Stimulated activated naive B cell treated with anti-CD40 and anti-IgM and Interleukin-4, amounts not matched to agents 10 μg/mL and 1 μg/mL and 100 μg/mL, for 72 hours (primary cell): ENCODE results near the gene SLC26A1.
A peak's percentile ranks its signal among the peaks of the same experiment; 100 is the strongest.

ENCODE experiments used
- ATAC-seq, 2 donors: fragments of 150-1000 bp; cut with Tn5 transposase; replicated peaks; 2 replicates each; pipeline ENCODE4 v1.10.0; 2021; ENCODE audit warnings: moderate library complexity in 1 of 2
- DNase-seq: peaks from one replicate; pipeline ENCODE4 v3.0.0; 2021
- H3K27ac Mint-ChIP-seq: one replicate; pipeline ENCODE4 v1.8.0; 2022; ENCODE audit warnings: mild to moderate bottlenecking, mixed read lengths
- H3K27me3 Mint-ChIP-seq, 2 donors: one replicate each; pipeline ENCODE4 v1.8.0; 2022; ENCODE audit warnings: mixed read lengths in 2 of 2
- H3K36me3 Mint-ChIP-seq, 2 donors: one replicate each; pipeline ENCODE4 v1.8.0; 2022; ENCODE audit warnings: mixed read lengths in 2 of 2, mild to moderate bottlenecking in 1 of 2
- H3K4me1 Mint-ChIP-seq, 2 donors: one replicate each; pipeline ENCODE4 v1.8.0; 2022; ENCODE audit warnings: mixed read lengths in 2 of 2, mild to moderate bottlenecking in 1 of 2
- H3K4me3 Mint-ChIP-seq, 2 donors: one replicate each; pipeline ENCODE4 v1.8.0; 2022; ENCODE audit warnings: mild to moderate bottlenecking in 2 of 2, mixed read lengths in 2 of 2, moderate library complexity in 1 of 2
- H3K9me3 Mint-ChIP-seq, 2 donors: one replicate each; pipeline ENCODE4 v1.8.0; 2022; ENCODE audit warnings: mixed read lengths in 2 of 2, mild to moderate bottlenecking in 1 of 2

Gene SLC26A1

GRCh38 chr4:1013225-1014073 lies 20.2 kb upstream of the SLC26A1 start:
- no peaks in the 10 kb centered on the region for H3K9me3 Mint-ChIP-seq
- no peak for DNase-seq
- H3K36me3 Mint-ChIP-seq: peaks cover 2 to 3% of the 10 kb centered on the region in 2 donors
- H3K4me1 Mint-ChIP-seq: peaks cover 17 to 37% of the 10 kb centered on the region in 2 donors
- ATAC-seq: no peak
- H3K27ac Mint-ChIP-seq: no peak overlapping the region
- H3K4me3 Mint-ChIP-seq: peak overlapping the region in 1 of 2 donors; percentile 14
- H3K27me3 Mint-ChIP-seq: peaks cover 8% of the 10 kb centered on the region in 2 donors

- Mint-ChIP-seq H3K9me3 (no peaks in the 10 kb centered on the region), H3K27ac (no peak overlapping the region), H3K4me3 (peak overlapping the region; percentile 57 to 67), H3K27me3 (peaks cover 19 to 20% of the 10 kb centered on the region in 2 donors), H3K36me3 (peaks cover 2 to 3% of the 10 kb centered on the region in 2 donors), H3K4me1 (peaks cover 14 to 32% of the 10 kb centered on the region in 2 donors)
- DNase-seq: no peak
- ATAC-seq: no peak
These were observed 19.0 kb upstream of the SLC26A1 start for GRCh38 chr4:1012034-1012739.

GRCh38 chr4:1011666-1012033 lies 18.4 kb upstream of the SLC26A1 start:
- Mint-ChIP-seq H3K4me3 (peak overlapping the region in 1 of 2 donors; percentile 29), H3K27me3 (peaks cover 24 to 26% of the 10 kb centered on the region in 2 donors)
- peak in 1 of 2 donors; percentile 0 for ATAC-seq

GRCh38 chr4:1011022-1011665 lies 17.9 kb upstream of the SLC26A1 start, which contains the start of gene FGFRL1:
Gene FGFRL1 (plus strand): TSS chr4:1011626. CDS start chr4:1012486, 860 bp downstream.
- peak; percentile 74 for DNase-seq
- peaks cover 4 to 7% of the 10 kb centered on the region in 2 donors for H3K36me3 Mint-ChIP-seq
- peak within 1 kb of the TSS; percentile 87 to 88 for H3K4me3 Mint-ChIP-seq
- peak within 1 kb of the TSS; percentile 81 for H3K27ac Mint-ChIP-seq
- ATAC-seq: peak; percentile 59 to 68
- peaks cover 0 to 3% of the 10 kb centered on the region in 2 donors for H3K9me3 Mint-ChIP-seq
- H3K27me3 Mint-ChIP-seq: peaks cover 29 to 31% of the 10 kb centered on the region in 2 donors
- peaks cover 14 to 29% of the 10 kb centered on the region in 2 donors for H3K4me1 Mint-ChIP-seq

More at GRCh38 chr4:1011666-1012033, 18.4 kb upstream of the SLC26A1 start:
- H3K27ac Mint-ChIP-seq: no peak overlapping the region
- peaks cover 14 to 34% of the 10 kb centered on the region in 2 donors for H3K4me1 Mint-ChIP-seq
- peaks cover 0 to 3% of the 10 kb centered on the region in 2 donors for H3K9me3 Mint-ChIP-seq
- DNase-seq: no peak
- H3K36me3 Mint-ChIP-seq: peaks cover 4 to 7% of the 10 kb centered on the region in 2 donors

- DNase-seq (peak; percentile 36), ATAC-seq (peak; percentile 20 to 41)
- Mint-ChIP-seq H3K4me1 (peaks cover 14 to 29% of the 10 kb centered on the region in 2 donors), H3K9me3 (peaks cover 0 to 3% of the 10 kb centered on the region in 2 donors), H3K4me3 (peak overlapping the region; percentile 87 to 88), H3K27me3 (peaks cover 32 to 37% of the 10 kb centered on the region in 2 donors), H3K36me3 (peaks cover 4 to 7% of the 10 kb centered on the region in 2 donors), H3K27ac (peak overlapping the region; percentile 81)
These were observed 17.3 kb upstream of the SLC26A1 start for GRCh38 chr4:1010395-1011021.

GRCh38 chr4:1009542-1010394 lies 16.6 kb upstream of the SLC26A1 start:
- DNase-seq (peak; percentile 57), ATAC-seq (peak; percentile 41 to 66)
- H3K4me1 Mint-ChIP-seq: peaks cover 15 to 29% of the 10 kb centered on the region in 2 donors
- H3K9me3 Mint-ChIP-seq: peaks cover 0 to 3% of the 10 kb centered on the region in 2 donors
- peak overlapping the region; percentile 47 for H3K27ac Mint-ChIP-seq
- H3K36me3 Mint-ChIP-seq: peaks cover 4 to 7% of the 10 kb centered on the region in 2 donors
- H3K4me3 Mint-ChIP-seq: peak overlapping the region; percentile 87 to 88
- peaks cover 37 to 43% of the 10 kb centered on the region in 2 donors for H3K27me3 Mint-ChIP-seq

- peaks cover 44 to 51% of the 10 kb centered on the region in 2 donors for H3K27me3 Mint-ChIP-seq
These were observed 15.8 kb upstream of the SLC26A1 start for GRCh38 chr4:1008840-1009541.

GRCh38 chr4:1006856-1007255 lies 13.7 kb upstream of the SLC26A1 start:
- peaks cover 18 to 29% of the 10 kb centered on the region in 2 donors for H3K4me1 Mint-ChIP-seq
- no peak overlapping the region for H3K4me3 Mint-ChIP-seq
- ATAC-seq (no peak), DNase-seq (no peak)
- H3K36me3 Mint-ChIP-seq: peaks cover 4% of the 10 kb centered on the region in 2 donors
- H3K27me3 Mint-ChIP-seq: peaks cover 52 to 65% of the 10 kb centered on the region in 2 donors
- peaks cover 0 to 3% of the 10 kb centered on the region in 2 donors for H3K9me3 Mint-ChIP-seq
- no peak overlapping the region for H3K27ac Mint-ChIP-seq

More at GRCh38 chr4:1008840-1009541, 15.8 kb upstream of the SLC26A1 start:
- H3K4me1 Mint-ChIP-seq: peaks cover 17 to 29% of the 10 kb centered on the region in 2 donors
- H3K9me3 Mint-ChIP-seq: peaks cover 0 to 3% of the 10 kb centered on the region in 2 donors
- ATAC-seq (peak in 1 of 2 donors; percentile 22), DNase-seq (no peak)
- H3K4me3 Mint-ChIP-seq: peak overlapping the region; percentile 75 to 83
- H3K27ac Mint-ChIP-seq: no peak overlapping the region
- H3K36me3 Mint-ChIP-seq: peaks cover 4 to 7% of the 10 kb centered on the region in 2 donors

- H3K4me1 Mint-ChIP-seq: peaks cover 15 to 39% of the 10 kb centered on the region in 2 donors
- ATAC-seq (no peak), DNase-seq (no peak)
- H3K4me3 Mint-ChIP-seq: no peak overlapping the region
- H3K36me3 Mint-ChIP-seq: peaks cover 3 to 4% of the 10 kb centered on the region in 2 donors
- H3K9me3 Mint-ChIP-seq: peaks cover 0 to 3% of the 10 kb centered on the region in 2 donors
- no peak overlapping the region for H3K27ac Mint-ChIP-seq
- H3K27me3 Mint-ChIP-seq: peaks cover 56 to 73% of the 10 kb centered on the region in 2 donors
These were observed 11.6 kb upstream of the SLC26A1 start for GRCh38 chr4:1004557-1005485.

- Mint-ChIP-seq H3K27ac (peak overlapping the region; percentile 75), H3K9me3 (peaks cover 0 to 4% of the 10 kb centered on the region in 2 donors), H3K4me1 (peaks cover 17 to 41% of the 10 kb centered on the region in 2 donors), H3K27me3 (peaks cover 58 to 75% of the 10 kb centered on the region in 2 donors), H3K36me3 (peaks cover 3 to 4% of the 10 kb centered on the region in 2 donors), H3K4me3 (peak overlapping the region in 1 of 2 donors; percentile 28)
- DNase-seq (no peak), ATAC-seq (no peak)
These were observed 10.8 kb upstream of the SLC26A1 start for GRCh38 chr4:1004071-1004418.

GRCh38 chr4:1003271-1004070 lies 10.3 kb upstream of the SLC26A1 start:
- peak overlapping the region; percentile 75 for H3K27ac Mint-ChIP-seq
- no peak for ATAC-seq

More at GRCh38 chr4:1003271-1004070, 10.3 kb upstream of the SLC26A1 start:
- Mint-ChIP-seq H3K36me3 (peaks cover 4% of the 10 kb centered on the region in 2 donors), H3K27me3 (peaks cover 58 to 75% of the 10 kb centered on the region in 2 donors), H3K4me3 (peak overlapping the region in 1 of 2 donors; percentile 39), H3K9me3 (peaks cover 0 to 4% of the 10 kb centered on the region in 2 donors), H3K4me1 (peaks cover 11 to 41% of the 10 kb centered on the region in 2 donors)
- no peak for DNase-seq
